K562 (cell line): ENCODE measurements around the gene URM1. TPM values are rescaled to one million over a fixed set of nuclear protein-coding genes. Genes with fewer than 3 reads are reported as not detected.

Experiments
- ARID4B ChIP-seq: sonication (generic); formaldehyde crosslinking; IDR thresholded peaks from 2 replicates; pipeline ENCODE4 v1.8.0; 2022; ENCODE audit warnings: mild to moderate bottlenecking, missing genetic modification reagents
- ATF6 ChIP-seq: sonication (generic); formaldehyde crosslinking; IDR thresholded peaks from 2 replicates; pipeline ENCODE4 v1.4.0; 2020; ENCODE audit warnings: mild to moderate bottlenecking, missing genetic modification reagents
- HMGN3 ChIP-seq: IDR thresholded peaks from 2 replicates; pipeline ENCODE4 v1.6.1; 2011; ENCODE audit warnings: borderline replicate concordance, low read depth, mild to moderate bottlenecking, mixed read lengths, low read length; ENCODE audit not compliant: insufficient read length; ENCODE audit errors: extremely low read depth
- KDM1A ChIP-seq, 2 experiments: fragments of 450-650 bp; IDR thresholded peaks; 2 replicates each; pipeline ENCODE4 v1.6.1; 2016; ENCODE audit warnings: mild to moderate bottlenecking in 2 of 2
- KLF13 ChIP-seq: fragments of 450-650 bp; IDR thresholded peaks from 2 replicates; pipeline ENCODE4 v1.6.1; 2016; ENCODE audit warnings: missing genetic modification characterization, low read depth, mild to moderate bottlenecking, missing compliant biosample characterization, moderate library complexity, borderline replicate concordance
- MAZ ChIP-seq, 2 experiments: fragments of 450-650 bp in 1 of 2; sonication (generic) in 1 of 2; formaldehyde crosslinking; IDR thresholded peaks in 1 of 2; conservative IDR thresholded peaks in 1 of 2; 2 replicates each; pipeline versions ENCODE4 v1.4.0 to v1.5.0; 2020; ENCODE audit warnings: mild to moderate bottlenecking in 1 of 2, missing genetic modification reagents in 1 of 2
- MBD2 ChIP-seq: sonication (generic); IDR thresholded peaks from 2 replicates; pipeline ENCODE4 v1.6.1; 2016; ENCODE audit warnings: low read depth, borderline replicate concordance
- PHF8 ChIP-seq: fragments of 200-600 bp; sonication (generic); IDR thresholded peaks from 2 replicates; pipeline ENCODE4 v1.6.1; 2012; ENCODE audit warnings: mixed run types, mild to moderate bottlenecking, inconsistent platforms, low read length, moderate library complexity, borderline replicate concordance
- SUPT5H ChIP-seq: fragments of 450-650 bp; IDR thresholded peaks from 2 replicates; pipeline ENCODE4 v1.6.1; 2016
- TAF9B ChIP-seq: fragments of 450-650 bp; IDR thresholded peaks from 2 replicates; pipeline ENCODE4 v1.6.1; 2018; ENCODE audit warnings: mild to moderate bottlenecking; ENCODE audit not compliant: partially characterized antibody
- ZNF232 ChIP-seq: sonication (generic); formaldehyde crosslinking; IDR thresholded peaks from 2 replicates; pipeline ENCODE4 v1.8.0; 2022; ENCODE audit warnings: mild to moderate bottlenecking, missing genetic modification reagents
- ZNF639 ChIP-seq, 2 experiments: fragments of 200-800 bp in 1 of 2; sonication (Bioruptor generic) in 1 of 2; sonication (generic) in 1 of 2; formaldehyde crosslinking in 1 of 2; IDR thresholded peaks in 1 of 2; conservative IDR thresholded peaks in 1 of 2; 2 replicates each; pipeline versions ENCODE4 v1.5.0 to v1.6.1; 2016 to 2020; ENCODE audit warnings: missing compliant biosample characterization in 1 of 2, missing genetic modification characterization in 1 of 2, missing genetic modification reagents in 1 of 2
- polyA plus RNA-seq, 8 experiments: library from polyadenylated mRNA; depleted of rRNA in 4 of 8; stranded (reverse) in 5 of 8; unstranded in 3 of 8; fragments of >200 nt; fragmentation: Nextera tagmentation in 2 of 8; fragmentation: Illumina TruSeq in 1 of 8; extraction: Ambion mirVana in 2 of 8; extraction: Trizol in 1 of 8; gene quantifications; 2 replicates each; pipeline versions ENCODE4 v1.2.1 to v1.2.3, GENCODE V29; 2011 to 2014; ENCODE audit warnings: inconsistent platforms in 1 of 8, missing spikeins in 1 of 8
- total RNA-seq, 7 experiments: library from RNA; depleted of rRNA in 6 of 7; stranded (reverse); fragments of >200 nt in 6 of 7; fragmentation: Illumina TruSeq in 2 of 7; extraction: Trizol in 2 of 7; gene quantifications; 2 replicates each; pipeline versions ENCODE4 v1.2.1 to v1.2.3, GENCODE V29; 2011 to 2021; ENCODE audit warnings: low replicate concordance in 1 of 7

Gene URM1
- total and polyA plus RNA-seq, 9 of the 15 experiments (the other 6 are each of a cell fraction or from before 2014, with no cell fraction given) = 10.1 to 88.9 (median 53.3) TPM

- TF ChIP-seq ZNF232 (CRISPR knock-in tag) = 0 out of 2 replicates have a peak, but pooled peaks have one; percentile 38
- peak; percentile 34; the same call in 1 of the 2 replicates for TF ChIP-seq MBD2
- TF ChIP-seq PHF8 = peak; percentile 61; the same call in 1 of the 2 replicates
- peak; percentile 42 for TF ChIP-seq HMGN3
- peak; percentile 67; the same call in 1 of the 2 replicates for TF ChIP-seq ARID4B (CRISPR knock-in tag)
- peak; percentile 47 for TF ChIP-seq TAF9B
- peak in 1 of 2 experiments; percentile 27; a peak in 1 of 4 replicates for TF ChIP-seq KDM1A (IDR thresholded peaks at IDR 0.05)
- peak; percentile 89 for TF ChIP-seq ATF6 (CRISPR knock-in tag)
- peak; percentile 80 for TF ChIP-seq SUPT5H
- peak in 1 of 2 experiments; percentile 71; a peak in 1 of 4 replicates for TF ChIP-seq ZNF639 (CRISPR knock-in tag; conservative IDR thresholded peaks at IDR 0.05 in 1 of 2, IDR thresholded peaks at IDR 0.05 in 1 of 2)
- peak in 1 of 2 experiments; percentile 68; a peak in 1 of 4 replicates for TF ChIP-seq MAZ (CRISPR knock-in tag; conservative IDR thresholded peaks at IDR 0.05 in 1 of 2, IDR thresholded peaks at IDR 0.05 in 1 of 2)
- 0 out of 2 replicates have a peak, but pooled peaks have one; percentile 15 for TF ChIP-seq KLF13 (tag)
These were observed 57.7 kb downstream of the URM1 start (continued) for GRCh38 chr9:128428644-128429512.
